ENCODE results near the gene DCTN3. TPM values are rescaled to one million over a fixed set of nuclear protein-coding genes. Genes with fewer than 3 reads are reported as not detected.

Gene DCTN3
- 10 to 100 TPM; 36.1 to 39.9 TPM for total RNA-seq

GRCh38 chr9:34620061-34620994 lies at the start of gene DCTN3:
DCTN3 (minus strand) TSS chr9:34620495; CDS start chr9:34620464, 31 bp downstream.
- peaks cover 17% of the 10 kb centered on the region for H3K4me1 ChIP-seq
- intact Hi-C loops (cut with DNase I), result no loop called here
- peaks cover 5 to 12% of the 10 kb centered on the region in 2 donors for H3K36me3 ChIP-seq (replicated peaks in 1 of 2; ENCODE audit: insufficient read depth in 1 of 2, low read depth in 2 of 2)
- peak within 1 kb of the TSS; percentile 56 to 84 for H3K4me3 ChIP-seq
- peak within 1 kb of the TSS in 3 of 4 donors; percentile 6 to 53 (median 43) for H3K27ac ChIP-seq
- ATAC-seq, result peak; percentile 100
- TF ChIP-seq CTCF (IDR thresholded peaks at IDR 0.05) (peak in 1 of 7 experiments; percentile 8), POLR2A (IDR thresholded peaks at IDR 0.05) (peak in 2 of 3 donors; percentile 75 to 78)
- WGBS, 2 donors, result 3 to 11% methylated on average over 12 to 43 of the region's 43 CpGs
- peak; percentile 93 to 97 (median 95) for DNase-seq
- no peaks in the 10 kb centered on the region for H3K9me3 ChIP-seq
- peaks cover 0 to 17% of the 10 kb centered on the region in 2 donors for H3K27me3 ChIP-seq

- Histone ChIP-seq H3K27ac (peak overlapping the region; percentile 92 to 98 (median 96)), H3K4me3 (peak overlapping the region; percentile 24 to 78), H3K4me1 (peaks cover 15% of the 10 kb centered on the region), H3K9me3 (no peaks in the 10 kb centered on the region), H3K36me3 (replicated peaks in 1 of 2; ENCODE audit: insufficient read depth in 1 of 2, low read depth in 2 of 2) (no peaks in the 10 kb centered on the region), H3K27me3 (no peaks in the 10 kb centered on the region)
- peak; percentile 93 to 95 (median 94) for DNase-seq
- peak; percentile 88 for ATAC-seq
- intact Hi-C loops (cut with DNase I), result no loop called here
- 1 to 3% methylated on average over 26 to 40 of the region's 55 CpGs for WGBS, 2 donors
- TF ChIP-seq POLR2A (IDR thresholded peaks at IDR 0.05) (peak; percentile 59 to 95 (median 94)), CTCF (IDR thresholded peaks at IDR 0.05) (no peak)
These were observed 45.3 kb upstream of the DCTN3 start for GRCh38 chr9:34665381-34666250.

- Histone ChIP-seq H3K36me3 (replicated peaks in 1 of 2; ENCODE audit: insufficient read depth in 1 of 2, low read depth in 2 of 2) (no peaks in the 10 kb centered on the region), H3K9me3 (no peaks in the 10 kb centered on the region), H3K4me3 (peak overlapping the region; percentile 18 to 78), H3K4me1 (peaks cover 15% of the 10 kb centered on the region), H3K27me3 (no peaks in the 10 kb centered on the region), H3K27ac (peak overlapping the region; percentile 92 to 98 (median 96))
- DNase-seq (no peak), ATAC-seq (no peak)
- TF ChIP-seq CTCF (IDR thresholded peaks at IDR 0.05) (peak in 1 of 7 experiments; percentile 6), POLR2A (IDR thresholded peaks at IDR 0.05) (no peak)
- 1% methylated on average over 22 of the region's 26 CpGs; no CpG with 5 or more reads in 1 of the 2 donors for WGBS, 2 donors
- intact Hi-C loops (cut with DNase I), result no loop called here
These were observed 44.7 kb upstream of the DCTN3 start for GRCh38 chr9:34665067-34665380.

GRCh38 chr9:34664281-34665066 lies 44.2 kb upstream of the DCTN3 start:
- Histone ChIP-seq H3K4me3 (peak overlapping the region; percentile 18 to 78), H3K4me1 (peaks cover 15% of the 10 kb centered on the region), H3K27ac (peak overlapping the region; percentile 92 to 98 (median 96)), H3K9me3 (no peaks in the 10 kb centered on the region), H3K27me3 (no peaks in the 10 kb centered on the region), H3K36me3 (replicated peaks in 1 of 2; ENCODE audit: insufficient read depth in 1 of 2, low read depth in 2 of 2) (no peaks in the 10 kb centered on the region)
- DNase-seq (peak; percentile 87 to 93 (median 90)), ATAC-seq (peak; percentile 60)
- TF ChIP-seq CTCF (IDR thresholded peaks at IDR 0.05) (peak; percentile 73 to 96 (median 86)), POLR2A (IDR thresholded peaks at IDR 0.05) (peak in 2 of 3 donors; percentile 6 to 21)
- 6 to 12% methylated on average over 18 of the region's 18 CpGs for WGBS, 2 donors
- intact Hi-C loops (cut with DNase I), result no loop called here

Data from body of pancreas (tissue), 4 donors.